ENCODE data around the gene PBX1.

Gene PBX1

GRCh38 chr1:164733734-164734133 lies 174.8 kb downstream of the PBX1 start:
- DNase-seq = no peak

GRCh38 chr1:164735315-164736052 lies 176.5 kb downstream of the PBX1 start:
- DNase-seq = peak; percentile 44 to 80

GRCh38 chr1:164736137-164736536 lies 177.2 kb downstream of the PBX1 start:
- DNase-seq = no peak

- no peak for DNase-seq
Measured at GRCh38 chr1:164739189-164739588, 180.2 kb downstream of the PBX1 start.

- no peak for DNase-seq
Measured at GRCh38 chr1:164740000-164740526, 181.1 kb downstream of the PBX1 start.

- no peak for DNase-seq
Measured at GRCh38 chr1:164742745-164743144, 183.8 kb downstream of the PBX1 start.

- DNase-seq = no peak
Measured at GRCh38 chr1:164743976-164744375, 185.0 kb downstream of the PBX1 start.

GRCh38 chr1:164745736-164746135 lies 186.8 kb downstream of the PBX1 start:
- no peak for DNase-seq

GRCh38 chr1:164746632-164747031 lies 187.6 kb downstream of the PBX1 start:
- DNase-seq = no peak

GRCh38 chr1:164748253-164748899 lies 189.4 kb downstream of the PBX1 start:
- no peak for DNase-seq

- no peak for DNase-seq
Measured at GRCh38 chr1:164753521-164754077, 194.6 kb downstream of the PBX1 start.

- DNase-seq = peak; percentile 37 to 55
Measured at GRCh38 chr1:164754088-164754600, 195.2 kb downstream of the PBX1 start.

GRCh38 chr1:164755690-164756089 lies 196.7 kb downstream of the PBX1 start:
- no peak for DNase-seq

- no peak for DNase-seq
Measured at GRCh38 chr1:164756741-164757140, 197.8 kb downstream of the PBX1 start.

- DNase-seq = no peak
Measured at GRCh38 chr1:164757625-164758024, 198.6 kb downstream of the PBX1 start.

- DNase-seq = no peak
Measured at GRCh38 chr1:164759144-164759920, 200.3 kb downstream of the PBX1 start.

GRCh38 chr1:164759979-164760469 lies 201.0 kb downstream of the PBX1 start:
- no peak for DNase-seq

GRCh38 chr1:164760569-164760968 lies 201.6 kb downstream of the PBX1 start:
- DNase-seq = no peak

GRCh38 chr1:164761009-164761408 lies 202.0 kb downstream of the PBX1 start:
- no peak for DNase-seq

GRCh38 chr1:164763098-164763497 lies 204.1 kb downstream of the PBX1 start:
- no peak for DNase-seq

GRCh38 chr1:164764333-164764732 lies 205.3 kb downstream of the PBX1 start:
- no peak for DNase-seq

- DNase-seq = no peak
Measured at GRCh38 chr1:164765557-164765956, 206.6 kb downstream of the PBX1 start.
